Measurements from ENCODE around the gene SEC14L5.

Gene SEC14L5

GRCh38 chr16:4981473-4981872 is 23.3 kb downstream of the SEC14L5 start:
- in situ Hi-C loops (cut with HindIII; ENCODE audit: low sequenced_read_pairs), result no loop called here

GRCh38 chr16:4982056-4982867 is 24.1 kb downstream of the SEC14L5 start:
- in situ Hi-C loops (cut with HindIII; ENCODE audit: low sequenced_read_pairs), result no loop called here

- in situ Hi-C loops (cut with HindIII; ENCODE audit: low sequenced_read_pairs), result no loop called here
These were observed 26.3 kb downstream of the SEC14L5 start for GRCh38 chr16:4984174-4984990.

GRCh38 chr16:4987250-4987579 is 29.1 kb downstream of the SEC14L5 start:
- in situ Hi-C loops (cut with HindIII; ENCODE audit: low sequenced_read_pairs), result no loop called here

GRCh38 chr16:4987580-4988374 is 29.6 kb downstream of the SEC14L5 start:
- in situ Hi-C loops (cut with HindIII; ENCODE audit: low sequenced_read_pairs), result no loop called here

GRCh38 chr16:4988647-4989046 is 30.5 kb downstream of the SEC14L5 start:
- in situ Hi-C loops (cut with HindIII; ENCODE audit: low sequenced_read_pairs), result no loop called here

DNA sequence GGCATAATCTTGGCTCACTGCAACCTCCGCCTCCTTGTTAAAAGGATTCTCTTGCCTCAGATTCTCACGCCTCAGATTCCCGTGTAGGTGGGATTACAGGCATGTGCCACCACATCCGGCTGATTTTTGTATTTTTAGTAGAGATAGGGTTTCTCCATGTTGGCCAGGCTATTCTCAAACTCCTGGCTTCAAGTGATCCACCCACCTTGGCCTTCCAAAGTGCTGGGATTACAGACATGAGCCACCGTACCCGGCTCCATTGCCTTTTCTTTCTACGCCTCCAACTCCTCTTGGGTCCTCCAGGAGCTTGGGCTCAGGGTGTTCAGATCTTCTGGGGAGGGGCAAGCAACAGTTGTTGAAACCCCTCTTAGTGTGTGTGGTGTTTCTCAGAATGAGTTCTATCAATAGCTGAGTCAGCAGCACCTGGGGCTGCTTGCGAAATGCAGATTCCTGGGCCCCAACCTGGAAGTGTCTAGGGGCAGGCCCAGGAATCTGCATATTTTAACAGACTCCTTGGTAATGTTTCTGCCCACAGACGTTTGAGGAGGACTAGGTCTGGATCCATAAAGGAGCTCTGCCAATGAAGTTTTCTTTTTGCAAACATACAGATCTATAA is 31.4 kb downstream of the SEC14L5 start:
- in situ Hi-C loops (cut with HindIII; ENCODE audit: low sequenced_read_pairs), result no loop called here

GRCh38 chr16:4990415-4990814 is 32.3 kb downstream of the SEC14L5 start:
- in situ Hi-C loops (cut with HindIII; ENCODE audit: low sequenced_read_pairs), result no loop called here

DNA sequence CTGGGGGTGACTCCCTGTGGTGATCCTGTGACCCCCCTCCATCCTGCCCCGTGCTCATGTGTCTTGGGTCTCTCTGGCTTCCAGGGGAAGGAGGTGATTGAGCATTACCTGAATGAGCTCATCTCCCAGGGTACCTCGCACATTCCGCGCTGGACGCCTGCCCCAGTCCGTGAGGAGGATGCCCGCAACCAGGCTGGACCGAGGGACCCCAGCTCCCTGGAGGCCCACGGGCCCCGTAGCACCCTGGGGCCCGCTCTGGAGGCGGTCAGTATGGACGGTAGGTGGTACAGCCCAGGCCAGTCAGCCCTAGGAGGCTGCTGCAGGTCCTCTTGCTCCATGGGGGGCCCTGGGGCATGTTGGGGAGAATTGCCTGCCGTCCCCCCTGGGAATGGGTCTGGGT is 33.6 kb downstream of the SEC14L5 start:
- in situ Hi-C loops (cut with HindIII; ENCODE audit: low sequenced_read_pairs), result no loop called here

- in situ Hi-C loops (cut with HindIII; ENCODE audit: low sequenced_read_pairs), result no loop called here
These were observed 36.7 kb downstream of the SEC14L5 start for GRCh38 chr16:4994719-4995434.

DNA sequence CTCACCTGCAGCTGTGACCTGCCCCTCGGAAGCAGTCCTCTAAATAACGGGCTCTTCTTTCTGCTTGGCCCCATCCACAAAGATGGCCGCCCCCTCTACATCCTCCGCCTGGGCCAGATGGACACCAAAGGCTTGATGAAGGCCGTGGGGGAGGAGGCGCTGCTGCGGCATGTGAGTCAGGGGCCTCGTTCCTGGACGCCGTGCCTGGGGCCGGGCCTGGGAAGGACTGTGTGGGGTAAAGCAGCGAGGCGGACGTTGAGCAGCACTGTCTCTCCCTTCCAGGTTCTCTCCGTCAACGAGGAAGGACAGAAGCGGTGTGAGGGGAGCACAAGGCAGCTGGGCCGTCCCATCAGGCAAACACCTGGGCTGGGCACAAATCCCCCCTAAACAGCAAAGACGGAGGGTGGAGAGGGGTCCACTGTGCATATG is 42.5 kb downstream of the SEC14L5 start:
- in situ Hi-C loops (cut with HindIII; ENCODE audit: low sequenced_read_pairs), result no loop called here

GRCh38 chr16:5001571-5001970 is 43.4 kb downstream of the SEC14L5 start:
- in situ Hi-C loops (cut with HindIII; ENCODE audit: low sequenced_read_pairs), result no loop called here

- in situ Hi-C loops (cut with HindIII; ENCODE audit: low sequenced_read_pairs), result no loop called here
These were observed 43.9 kb downstream of the SEC14L5 start for GRCh38 chr16:5001986-5002385.

GRCh38 chr16:5002699-5003143 is 44.6 kb downstream of the SEC14L5 start:
- in situ Hi-C loops (cut with HindIII; ENCODE audit: low sequenced_read_pairs), result no loop called here

- in situ Hi-C loops (cut with HindIII; ENCODE audit: low sequenced_read_pairs), result no loop called here
These were observed 45.1 kb downstream of the SEC14L5 start for GRCh38 chr16:5003211-5003610.

GRCh38 chr16:5003828-5004227 is 45.7 kb downstream of the SEC14L5 start:
- in situ Hi-C loops (cut with HindIII; ENCODE audit: low sequenced_read_pairs), result no loop called here

DNA sequence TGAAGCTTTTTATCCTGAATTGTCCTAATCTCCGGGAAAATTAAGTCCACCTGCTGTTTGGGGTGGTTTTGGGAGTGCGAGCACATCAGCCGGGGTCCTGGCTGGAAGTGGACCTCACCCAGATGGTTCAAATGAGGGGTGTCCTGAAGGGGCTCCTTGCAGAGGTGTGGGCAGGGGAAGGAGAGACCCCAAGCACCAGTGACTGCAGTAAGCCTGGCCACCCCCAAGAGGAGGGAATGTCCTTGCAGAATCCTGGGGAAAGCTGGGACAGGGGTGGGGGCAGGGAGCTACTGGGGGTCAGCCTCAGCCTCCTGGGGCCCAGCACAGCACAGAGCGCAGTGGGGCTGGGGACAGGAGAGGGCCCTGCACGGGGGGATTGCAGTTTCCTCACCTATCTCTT is 46.2 kb downstream of the SEC14L5 start:
- in situ Hi-C loops (cut with HindIII; ENCODE audit: low sequenced_read_pairs), result no loop called here

DNA sequence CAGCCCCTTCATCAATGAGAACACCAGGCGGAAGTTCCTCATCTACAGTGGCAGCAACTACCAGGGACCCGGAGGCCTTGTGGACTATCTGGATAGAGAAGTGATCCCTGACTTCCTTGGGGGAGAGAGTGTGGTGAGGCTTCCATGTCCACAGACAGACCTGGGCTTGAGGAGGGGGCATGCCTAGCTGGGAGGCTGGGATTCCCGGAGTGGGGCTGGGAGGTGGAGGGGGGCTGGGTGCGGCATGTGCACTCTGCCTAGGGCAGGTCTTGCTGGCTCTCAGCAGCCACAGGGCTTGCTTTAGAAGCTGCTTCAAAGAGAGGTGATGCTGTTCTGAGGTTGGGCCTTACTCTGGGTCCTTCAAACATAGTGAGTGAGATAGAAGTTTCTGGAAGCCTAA is 47.8 kb downstream of the SEC14L5 start:
- in situ Hi-C loops (cut with HindIII; ENCODE audit: low sequenced_read_pairs), result no loop called here

DNA sequence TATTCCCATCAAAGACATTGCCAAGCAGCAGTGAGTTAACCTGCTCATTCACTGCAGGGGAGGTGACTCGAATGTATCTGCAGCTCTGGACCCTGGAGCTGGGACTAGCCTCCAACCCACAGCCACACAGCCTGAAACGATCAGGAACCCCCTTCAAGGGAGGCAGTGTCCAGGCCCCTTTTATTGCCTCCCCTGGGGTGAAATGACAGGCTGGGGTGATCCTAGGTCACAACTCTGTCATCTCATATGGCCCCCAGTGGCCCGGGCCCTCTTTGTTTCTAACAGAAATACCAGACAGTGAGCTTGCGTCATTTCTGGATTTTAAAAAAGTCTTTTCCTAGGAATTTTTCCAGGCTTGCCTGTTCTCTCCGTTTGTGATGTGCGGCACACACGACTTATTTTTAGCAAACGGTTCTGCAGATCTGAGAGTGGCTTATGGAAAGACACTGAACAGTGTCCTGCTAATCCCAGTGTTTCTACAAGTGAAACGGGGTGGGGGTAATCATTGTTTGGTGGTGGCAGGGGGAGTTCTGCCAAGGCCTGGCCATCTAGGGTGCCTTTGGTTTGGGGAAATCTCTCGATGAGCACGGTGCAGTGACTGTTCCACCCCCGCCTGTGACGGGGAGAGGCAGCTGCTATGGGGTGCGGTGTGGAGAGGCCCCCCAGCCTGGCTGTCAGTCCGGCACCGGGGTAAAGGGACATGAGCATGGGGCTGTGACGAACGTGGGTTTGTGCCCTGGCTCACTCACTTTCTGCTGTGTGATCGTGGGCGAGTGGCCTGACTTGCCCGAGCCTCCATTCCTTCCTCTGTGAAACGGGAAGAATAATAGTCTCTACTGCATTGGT is 48.4 kb downstream of the SEC14L5 start:
- in situ Hi-C loops (cut with HindIII; ENCODE audit: low sequenced_read_pairs), result no loop called here

All from DLD1 (cell line).